Upper lobe of right lung (tissue), 1 donor: ENCODE results near the gene SOWAHA. TPM values are rescaled to one million over a fixed set of nuclear protein-coding genes. Genes with fewer than 3 reads are reported as not detected.
"Not testable (repeated sequence)": the region's sequence is repeated elsewhere in the genome, so short reads cannot be mapped to it uniquely, and the experiment has no call there.

Source experiments
- ATAC-seq: fragments of 200-7000 bp; cut with Tn5 transposase; one replicate; pipeline ENCODE4 v1.9.1; 2020; ENCODE audit warnings: mild to moderate bottlenecking, moderate library complexity
- DNase-seq: peaks from one replicate; pipeline ENCODE4 v3.0.0-alpha.2; 2020
- H3K27ac ChIP-seq: fragments of 200-600 bp; one replicate; pipeline ENCODE4 v1.8.0; 2022
- H3K27me3 ChIP-seq: fragments of 200-600 bp; one replicate; pipeline ENCODE4 v1.8.0; 2022; ENCODE audit warnings: mild to moderate bottlenecking
- H3K36me3 ChIP-seq: fragments of 200-600 bp; one replicate; pipeline ENCODE4 v1.8.0; 2022
- H3K4me1 ChIP-seq: fragments of 200-600 bp; one replicate; pipeline ENCODE4 v1.8.0; 2022
- H3K4me3 ChIP-seq: fragments of 200-600 bp; one replicate; pipeline ENCODE4 v1.8.0; 2022; ENCODE audit warnings: mild to moderate bottlenecking
- H3K9me3 ChIP-seq: fragments of 200-600 bp; one replicate; pipeline ENCODE4 v1.8.0; 2022
- intact Hi-C: fragments of 100-400 bp; cut with DNase I; formaldehyde crosslinking; loops from one replicate; pipeline ENCODE4 v1.11.0; 2022
- total RNA-seq: library from RNA; stranded (reverse); fragmentation: NEBNext Ultra II Directional; extraction: Animal tissue kit (Norgen Biotek cat#: 25700); gene quantifications from one replicate; pipeline ENCODE4 v1.2.1, GENCODE V29; 2021
- TF ChIP-seq, protein P1 (sequence below): fragments of 200-600 bp; IDR thresholded peaks from one replicate; pipeline ENCODE4 v1.8.0; 2022; ENCODE audit warnings: antibody characterized with exemption
- donor health status: DM: no; HTN: yes; CAD: no; lungs with severe emphysema.

SOWAHA gene
- total RNA-seq, 1 donor from 2014 or later: not detected

GRCh38 chr5:132848270-132848669, 35.2 kb downstream of the SOWAHA start:
- DNase-seq (no peak), ATAC-seq (no peak)
- Histone ChIP-seq H3K36me3 (no peaks in the 10 kb centered on the region), H3K9me3 (no peaks in the 10 kb centered on the region), H3K4me3 (no peak overlapping the region), H3K4me1 (no peaks in the 10 kb centered on the region), H3K27ac (no peak overlapping the region), H3K27me3 (no peaks in the 10 kb centered on the region)
- TF ChIP-seq, protein P1, sequence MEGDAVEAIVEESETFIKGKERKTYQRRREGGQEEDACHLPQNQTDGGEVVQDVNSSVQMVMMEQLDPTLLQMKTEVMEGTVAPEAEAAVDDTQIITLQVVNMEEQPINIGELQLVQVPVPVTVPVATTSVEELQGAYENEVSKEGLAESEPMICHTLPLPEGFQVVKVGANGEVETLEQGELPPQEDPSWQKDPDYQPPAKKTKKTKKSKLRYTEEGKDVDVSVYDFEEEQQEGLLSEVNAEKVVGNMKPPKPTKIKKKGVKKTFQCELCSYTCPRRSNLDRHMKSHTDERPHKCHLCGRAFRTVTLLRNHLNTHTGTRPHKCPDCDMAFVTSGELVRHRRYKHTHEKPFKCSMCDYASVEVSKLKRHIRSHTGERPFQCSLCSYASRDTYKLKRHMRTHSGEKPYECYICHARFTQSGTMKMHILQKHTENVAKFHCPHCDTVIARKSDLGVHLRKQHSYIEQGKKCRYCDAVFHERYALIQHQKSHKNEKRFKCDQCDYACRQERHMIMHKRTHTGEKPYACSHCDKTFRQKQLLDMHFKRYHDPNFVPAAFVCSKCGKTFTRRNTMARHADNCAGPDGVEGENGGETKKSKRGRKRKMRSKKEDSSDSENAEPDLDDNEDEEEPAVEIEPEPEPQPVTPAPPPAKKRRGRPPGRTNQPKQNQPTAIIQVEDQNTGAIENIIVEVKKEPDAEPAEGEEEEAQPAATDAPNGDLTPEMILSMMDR: no peak
- intact Hi-C loops: no loop called here

DNA sequence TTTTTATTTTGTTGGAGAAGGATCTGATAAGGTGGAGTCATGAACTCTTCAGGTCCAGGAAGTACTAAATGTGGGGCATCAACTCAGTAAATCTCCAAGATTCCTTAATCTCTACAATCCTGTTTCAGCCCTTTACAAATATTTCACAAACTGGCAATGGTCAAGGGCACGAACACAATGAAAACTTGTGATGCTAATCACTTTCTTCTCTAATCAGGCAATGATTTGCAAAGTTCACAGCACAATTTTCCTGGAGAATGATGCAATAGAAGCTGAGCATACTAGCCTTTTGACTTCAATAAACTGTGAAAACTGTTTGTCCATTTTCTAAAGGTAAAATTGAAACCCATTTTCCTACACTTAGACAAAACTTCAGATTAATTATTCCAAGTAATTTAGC, 36.2 kb downstream of the SOWAHA start:
- TF ChIP-seq, protein P1: no peak
- no peak overlapping the region for H3K4me3 ChIP-seq
- no peaks in the 10 kb centered on the region for H3K27me3 ChIP-seq
- no peak overlapping the region for H3K27ac ChIP-seq
- ATAC-seq (no peak), DNase-seq (no peak)
- no peaks in the 10 kb centered on the region for H3K4me1 ChIP-seq
- no peaks in the 10 kb centered on the region for H3K36me3 ChIP-seq
- intact Hi-C loops: no loop called here
- H3K9me3 ChIP-seq: no peaks in the 10 kb centered on the region

- no peak overlapping the region for H3K4me3 ChIP-seq
- H3K27me3 ChIP-seq: no peaks in the 10 kb centered on the region
- H3K36me3 ChIP-seq: no peaks in the 10 kb centered on the region
- no peaks in the 10 kb centered on the region for H3K9me3 ChIP-seq
- no peaks in the 10 kb centered on the region for H3K4me1 ChIP-seq
- TF ChIP-seq, protein P1: no peak
- intact Hi-C loops: no loop called here
- no peak for DNase-seq
- ATAC-seq: no peak
- no peak overlapping the region for H3K27ac ChIP-seq
These were observed 37.0 kb downstream of the SOWAHA start for GRCh38 chr5:132850066-132850465.

- ATAC-seq (no peak), DNase-seq (no peak)
- TF ChIP-seq, protein P1: no peak
- H3K9me3 ChIP-seq: no peaks in the 10 kb centered on the region
- H3K27ac ChIP-seq: no peak overlapping the region
- intact Hi-C loops: no loop called here
- H3K4me3 ChIP-seq: no peak overlapping the region
- no peaks in the 10 kb centered on the region for H3K27me3 ChIP-seq
- no peaks in the 10 kb centered on the region for H3K36me3 ChIP-seq
- H3K4me1 ChIP-seq: no peaks in the 10 kb centered on the region
These were observed 40.2 kb downstream of the SOWAHA start for GRCh38 chr5:132853323-132853722.

DNA sequence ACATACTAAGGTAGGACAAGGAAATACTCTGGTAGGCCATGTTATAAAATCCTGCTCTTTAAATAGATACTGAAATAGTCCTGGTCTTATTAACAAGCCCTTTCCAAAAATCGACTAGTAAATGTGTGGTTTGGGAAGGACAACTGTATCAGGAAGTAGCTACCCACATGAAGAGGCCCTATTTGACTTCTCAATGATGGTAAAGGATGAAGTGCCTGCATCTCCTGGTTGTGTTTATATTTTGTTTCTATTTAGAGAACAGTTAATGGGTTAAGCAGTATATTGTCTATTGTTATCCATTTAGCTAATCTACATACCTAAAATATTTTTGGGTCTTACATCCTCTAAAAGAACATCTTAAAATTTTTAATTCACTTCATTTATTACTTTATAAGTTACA, 40.7 kb downstream of the SOWAHA start:
- intact Hi-C loops: no loop called here
- Histone ChIP-seq H3K4me1 (no peaks in the 10 kb centered on the region), H3K27ac (no peak overlapping the region), H3K4me3 (no peak overlapping the region), H3K27me3 (no peaks in the 10 kb centered on the region), H3K36me3 (no peaks in the 10 kb centered on the region), H3K9me3 (no peaks in the 10 kb centered on the region)
- TF ChIP-seq, protein P1: no peak
- no peak for DNase-seq
- no peak for ATAC-seq

GRCh38 chr5:132854301-132854700, 41.2 kb downstream of the SOWAHA start:
- Histone ChIP-seq H3K36me3 (no peaks in the 10 kb centered on the region), H3K27ac (no peak overlapping the region), H3K9me3 (no peaks in the 10 kb centered on the region), H3K27me3 (no peaks in the 10 kb centered on the region), H3K4me1 (no peaks in the 10 kb centered on the region), H3K4me3 (no peak overlapping the region)
- TF ChIP-seq, protein P1: no peak
- intact Hi-C loops: no loop called here
- ATAC-seq: no peak
- DNase-seq: no peak

DNA sequence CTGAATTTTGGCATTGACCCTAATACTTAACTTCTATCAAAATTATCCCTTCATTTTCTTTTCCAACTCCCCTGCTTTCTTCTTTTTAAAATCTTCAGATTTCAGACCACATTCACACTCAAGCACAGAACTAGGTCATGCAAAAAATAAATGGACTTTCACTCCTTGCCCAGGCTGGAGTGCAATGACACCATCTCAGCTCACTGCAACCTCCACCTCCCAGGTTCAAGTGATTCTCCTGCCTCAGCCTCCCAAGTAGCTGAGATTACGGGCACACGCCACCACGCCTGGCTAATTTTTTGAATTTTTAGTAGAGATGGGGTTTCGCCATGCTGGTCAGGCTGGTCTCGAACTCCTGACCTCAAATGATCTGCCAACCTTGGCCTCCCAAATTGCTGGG, 41.9 kb downstream of the SOWAHA start:
- H3K9me3 ChIP-seq, H3K4me1 ChIP-seq, DNase-seq, H3K4me3 ChIP-seq, H3K27ac ChIP-seq, H3K36me3 ChIP-seq, H3K27me3 ChIP-seq, intact Hi-C loops, ATAC-seq: not testable (repeated sequence)
